HG03175 (cell line): Measurements from ENCODE around the gene GIMAP8.
"Not testable (repeated sequence)": the region's sequence is repeated elsewhere in the genome, so short reads cannot be mapped to it uniquely, and the experiment has no call there.

Experiments
- ATAC-seq: cut with Tn5 transposase; IDR thresholded peaks from one replicate; pipeline ENCODE4 v1.9.1; 2021; ENCODE audit warnings: mild to moderate bottlenecking, moderate library complexity; ENCODE audit not compliant: unreplicated experiment

The GIMAP8 gene

GRCh38 chr7:150461520-150461919, 11.1 kb downstream of the GIMAP8 start:
- no peak for ATAC-seq

DNA sequence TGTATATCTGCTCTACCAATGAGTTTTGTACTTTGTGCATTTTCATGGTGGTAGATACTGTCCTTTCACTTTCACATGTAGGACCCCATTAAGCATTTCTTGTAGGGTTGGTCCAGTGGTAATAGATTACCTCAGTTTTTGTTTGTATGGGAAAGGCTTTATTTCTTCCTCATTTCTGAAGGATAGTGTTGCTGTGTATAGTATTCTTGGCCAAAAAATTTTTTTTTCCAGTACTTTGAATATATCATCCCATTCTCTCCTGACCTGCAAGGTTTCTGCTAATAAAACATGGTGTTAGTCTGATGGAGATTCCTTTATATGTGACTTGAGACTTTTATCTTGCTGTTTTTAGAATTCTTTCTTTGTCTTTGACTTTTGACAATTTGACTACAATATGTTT, 12.0 kb downstream of the GIMAP8 start:
- ATAC-seq = no peak

GRCh38 chr7:150463461-150463860, 13.0 kb downstream of the GIMAP8 start:
- ATAC-seq = no peak

- ATAC-seq = no peak
Observed at GRCh38 chr7:150464962-150465361, 14.5 kb downstream of the GIMAP8 start.

GRCh38 chr7:150465414-150465813, 15.0 kb downstream of the GIMAP8 start:
- ATAC-seq = no peak

DNA sequence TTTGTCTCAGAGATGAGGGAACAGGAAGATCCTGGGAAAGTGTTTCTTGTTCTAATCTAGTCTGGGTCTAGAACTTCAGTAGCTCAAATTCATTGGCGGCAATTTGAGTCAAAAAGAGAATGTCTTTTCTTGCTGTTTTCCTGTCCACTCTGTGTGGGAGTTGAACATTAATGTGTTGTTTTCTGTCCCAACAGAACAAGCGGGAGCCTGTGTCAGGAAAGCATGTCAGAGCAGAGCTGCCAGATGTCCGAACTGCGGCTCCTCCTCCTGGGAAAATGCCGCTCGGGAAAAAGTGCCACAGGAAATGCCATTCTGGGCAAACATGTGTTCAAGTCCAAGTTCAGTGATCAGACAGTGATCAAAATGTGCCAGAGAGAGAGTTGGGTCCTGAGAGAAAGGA, 16.0 kb downstream of the GIMAP8 start:
- no peak for ATAC-seq

- no peak for ATAC-seq
Observed at GRCh38 chr7:150468241-150468640, 17.8 kb downstream of the GIMAP8 start.

DNA sequence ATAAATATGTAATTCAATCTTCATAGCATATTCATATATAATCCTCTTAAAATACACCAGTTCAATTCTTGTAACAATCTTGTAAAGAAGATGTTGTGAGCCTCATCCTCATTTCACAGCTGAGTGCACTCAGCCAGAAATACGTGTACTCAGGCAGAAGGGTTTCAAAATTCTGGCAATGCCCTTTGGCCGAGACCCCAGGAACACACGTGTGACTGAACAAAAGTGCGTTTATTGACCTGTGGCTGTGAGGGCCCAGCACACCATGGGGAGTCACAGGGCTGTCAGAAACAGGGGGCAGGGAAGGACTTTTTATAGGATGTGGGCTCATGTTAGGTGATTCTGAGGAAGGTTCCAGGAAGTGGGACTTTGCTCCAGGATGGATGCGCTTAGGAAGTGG, 21.5 kb downstream of the GIMAP8 start:
- no peak for ATAC-seq

- ATAC-seq = no peak
Observed at GRCh38 chr7:150473902-150474301, 23.5 kb downstream of the GIMAP8 start.

- no peak for ATAC-seq
Observed at GRCh38 chr7:150476285-150476684, 25.9 kb downstream of the GIMAP8 start.

GRCh38 chr7:150476819-150477631, 26.6 kb downstream of the GIMAP8 start:
- ATAC-seq = no peak

GRCh38 chr7:150479023-150479716, 28.7 kb downstream of the GIMAP8 start:
- no peak for ATAC-seq

GRCh38 chr7:150481186-150481920, 30.9 kb downstream of the GIMAP8 start:
- no peak for ATAC-seq

DNA sequence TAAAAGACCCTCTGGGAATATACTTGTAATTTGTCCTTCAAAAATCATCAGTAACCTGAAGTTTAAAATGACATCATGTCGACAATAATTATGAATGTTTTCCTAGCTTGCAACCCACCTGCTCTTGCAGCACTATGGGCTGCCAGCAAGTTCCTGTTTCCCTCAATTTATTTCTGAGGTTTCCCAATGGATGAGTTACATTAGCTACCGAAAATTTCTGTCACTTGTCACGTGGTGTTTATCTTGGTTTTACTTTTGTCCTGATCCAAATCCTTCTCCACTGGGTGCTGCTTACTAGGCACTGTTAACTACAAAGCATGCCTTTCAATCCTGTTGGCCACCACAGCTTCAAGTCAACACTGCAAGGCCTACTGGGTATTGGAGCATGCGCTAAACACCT, 31.5 kb downstream of the GIMAP8 start:
- no peak for ATAC-seq

GRCh38 chr7:150483514-150483913, 33.1 kb downstream of the GIMAP8 start:
- ATAC-seq = not testable (repeated sequence)

GRCh38 chr7:150484071-150484470, 33.6 kb downstream of the GIMAP8 start:
- not testable (repeated sequence) for ATAC-seq

- ATAC-seq = no peak
Observed at GRCh38 chr7:150487625-150488024, 37.2 kb downstream of the GIMAP8 start.

DNA sequence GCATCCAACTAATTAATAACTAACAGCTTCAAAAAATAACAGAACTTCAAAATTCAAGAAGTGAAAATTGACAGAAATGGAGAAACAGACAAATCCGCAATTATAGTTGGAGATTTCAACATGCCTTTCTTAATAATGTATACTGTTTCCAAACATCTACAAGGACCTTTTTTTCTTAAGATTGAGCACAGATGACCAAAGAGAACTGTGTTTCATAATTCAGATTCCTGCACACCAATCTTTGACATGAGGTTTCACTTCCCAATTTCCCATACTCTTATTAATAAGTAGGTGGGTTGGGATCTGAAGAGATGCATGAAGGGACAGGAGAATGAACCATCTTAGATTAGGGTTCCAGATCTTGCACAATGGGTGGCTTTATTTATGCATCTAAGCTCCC, 39.4 kb downstream of the GIMAP8 start:
- ATAC-seq = no peak

DNA sequence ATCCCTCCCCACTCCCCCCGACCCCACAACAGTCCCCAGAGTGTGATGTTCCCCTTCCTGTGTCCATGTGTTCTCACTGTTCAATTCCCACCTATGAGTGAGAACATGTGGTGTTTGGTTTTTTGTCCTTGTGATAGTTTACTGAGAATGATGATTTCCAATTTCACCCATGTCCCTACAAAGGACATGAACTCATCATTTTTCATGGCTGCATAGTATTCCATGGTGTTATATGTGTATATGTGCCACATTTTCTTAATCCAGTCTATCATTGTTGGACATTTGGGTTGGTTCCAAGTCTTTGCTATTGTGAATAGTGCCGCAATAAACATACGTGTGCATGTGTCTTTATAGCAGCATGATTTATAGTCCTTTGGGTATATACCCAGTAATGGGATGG, 43.0 kb downstream of the GIMAP8 start:
- ATAC-seq = not testable (repeated sequence)

GRCh38 chr7:150502519-150502918, 52.1 kb downstream of the GIMAP8 start:
- no peak for ATAC-seq

DNA sequence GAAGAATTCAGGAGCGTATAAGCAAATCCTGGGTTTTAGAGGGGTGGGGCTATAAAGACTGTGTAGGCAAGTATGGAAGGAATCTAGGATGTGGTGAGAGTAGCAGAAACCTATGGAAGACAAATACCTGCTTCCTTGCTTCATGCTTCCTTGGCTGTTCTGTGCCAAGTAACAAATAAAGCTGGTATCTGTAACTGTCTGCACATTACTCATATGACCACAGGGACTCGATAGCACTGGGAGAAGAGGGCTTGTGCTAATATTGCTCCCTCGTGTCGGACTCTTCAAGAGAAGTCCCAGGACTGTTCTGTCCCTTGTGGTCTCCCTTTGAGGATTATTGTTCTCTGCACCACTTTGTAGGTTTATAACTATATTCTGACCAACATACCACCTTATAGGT, 52.7 kb downstream of the GIMAP8 start:
- no peak for ATAC-seq

DNA sequence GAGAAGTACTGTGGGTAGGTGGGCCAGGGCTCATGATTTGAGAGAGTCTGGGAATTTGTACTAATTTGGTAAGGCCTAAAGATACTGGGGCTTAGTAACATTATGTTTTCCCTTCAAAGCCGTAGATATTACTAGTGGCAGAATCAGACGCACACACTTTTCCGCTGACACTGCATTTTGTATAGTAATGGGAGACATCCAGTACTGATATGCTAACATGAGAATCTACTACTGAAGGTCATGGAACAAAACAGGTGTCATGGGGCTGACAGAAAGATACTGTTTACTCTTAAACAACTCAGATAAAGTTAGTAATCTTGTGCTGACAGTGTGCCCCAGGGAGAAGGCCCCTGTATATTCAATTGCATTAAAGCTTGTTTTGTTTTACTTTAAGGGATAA, 53.2 kb downstream of the GIMAP8 start:
- ATAC-seq = no peak
